LHCN-M2 (cell line): ENCODE results near the gene RNASE4. TPM values are rescaled to one million over a fixed set of nuclear protein-coding genes. Genes with fewer than 3 reads are reported as not detected.

Source experiments
- DNase-seq: peaks from one replicate; pipeline ENCODE4 v3.0.0-alpha.2; 2012; ENCODE audit warnings: low read depth
- total RNA-seq: library from RNA; depleted of rRNA; stranded (reverse); fragments of >200 nt; gene quantifications from 2 replicates; pipeline ENCODE4 v1.2.3, GENCODE V29; 2014; rRNA removed

The RNASE4 gene
- total RNA-seq, 1 experiment from 2014 or later, result 10.5 TPM

GRCh38 chr14:20742132-20742531 is 57.8 kb downstream of the RNASE4 start:
- no peak for DNase-seq

GRCh38 chr14:20743556-20743955 is 59.2 kb downstream of the RNASE4 start:
- DNase-seq, result no peak

- DNase-seq, result no peak
Observed at GRCh38 chr14:20745571-20746358, 61.4 kb downstream of the RNASE4 start, which contains the start of gene EDDM3A. Gene EDDM3A (plus strand): TSS chr14:20745887. CDS start chr14:20747581, 1,694 bp downstream.

- no peak for DNase-seq
Observed at GRCh38 chr14:20746566-20746965, 62.2 kb downstream of the RNASE4 start.

- no peak for DNase-seq
Observed at GRCh38 chr14:20748439-20748838, 64.1 kb downstream of the RNASE4 start.

GRCh38 chr14:20750194-20750593 is 65.8 kb downstream of the RNASE4 start:
- no peak for DNase-seq

Other genes with a start within 250 kb of the RNASE4 start
- not detected in 2 replicates for gene KLHL33, start 248.4 kb upstream of the RNASE4 start, total RNA-seq
- 52.8 and 61.1 TPM in 2 replicates for gene OSGEP, start 229.7 kb upstream of the RNASE4 start, total RNA-seq
- 152 and 213 TPM in 2 replicates for gene APEX1, start 229.3 kb upstream of the RNASE4 start, total RNA-seq
- 18.1 and 24.6 TPM in 2 replicates for gene PIP4P1, start 223.1 kb upstream of the RNASE4 start, total RNA-seq
- 54.0 and 54.8 TPM in 2 replicates for gene PNP, start 215.2 kb upstream of the RNASE4 start, total RNA-seq
- not detected in 2 replicates for gene RNASE10, start 179.0 kb upstream of the RNASE4 start, total RNA-seq
- not detected in 2 replicates for gene RNASE9, start 123.5 kb upstream of the RNASE4 start, total RNA-seq
- not detected in 2 replicates for gene RNASE11, start 96.6 kb upstream of the RNASE4 start, total RNA-seq
- not detected in 2 replicates for gene RNASE12, start 93.2 kb upstream of the RNASE4 start, total RNA-seq
- not detected in 2 replicates for gene OR6S1, start 42.9 kb upstream of the RNASE4 start, total RNA-seq
- 4.2 and 4.4 TPM in 2 replicates for gene ANG, start 4.2 kb downstream of the RNASE4 start, total RNA-seq
- gene EDDM3A, start 61.3 kb downstream of the RNASE4 start, total RNA-seq, result not detected in 2 replicates
- gene EDDM3B, start 83.8 kb downstream of the RNASE4 start, total RNA-seq, result not detected in 2 replicates
- gene RNASE6, start 96.7 kb downstream of the RNASE4 start, total RNA-seq, result not detected in 2 replicates
- gene RNASE1, start 118.3 kb downstream of the RNASE4 start, total RNA-seq, result not detected in 2 replicates
- not detected in 2 replicates for gene RNASE3, start 206.8 kb downstream of the RNASE4 start, total RNA-seq